CD4-positive, CD25-positive, alpha-beta regulatory T cell (primary cell): ENCODE results near the gene GPR160. TPM values are rescaled to one million over a fixed set of nuclear protein-coding genes. Genes with fewer than 3 reads are reported as not detected.

Experiments
- ATAC-seq, 2 donors: fragments of 150-1000 bp; cut with Tn5 transposase; one replicate each; pipeline ENCODE4 v1.10.0; 2021; ENCODE audit warnings: low read depth in 2 of 2, moderate number of reproducible peaks in 2 of 2, moderate library complexity in 1 of 2
- DNase-seq, 3 donors: peaks; one replicate each; pipeline versions ENCODE4 v3.0.0 to v3.0.0-alpha.2; 2012 to 2022; ENCODE audit warnings: mixed read lengths in 1 of 3
- H3K27ac ChIP-seq: one replicate; pipeline ENCODE4 v1.7.0; 2013; ENCODE audit warnings: mild to moderate bottlenecking, low read length; ENCODE audit not compliant: insufficient read depth, poor library complexity, severe bottlenecking
- H3K27me3 ChIP-seq: one replicate; pipeline ENCODE4 v1.7.0; 2013; ENCODE audit warnings: low read length; ENCODE audit not compliant: control insufficient read depth, insufficient read depth
- H3K36me3 ChIP-seq: one replicate; pipeline ENCODE4 v1.7.0; 2013; ENCODE audit warnings: mild to moderate bottlenecking, low read length, moderate library complexity; ENCODE audit not compliant: control insufficient read depth, insufficient read depth
- H3K4me1 ChIP-seq: 2 replicates; pipeline ENCODE4 v1.7.0; 2013; ENCODE audit warnings: mild to moderate bottlenecking, low read length; ENCODE audit not compliant: insufficient read depth, control insufficient read depth, poor library complexity, severe bottlenecking
- H3K4me3 ChIP-seq: one replicate; pipeline ENCODE4 v1.7.0; 2013; ENCODE audit warnings: low read depth, mild to moderate bottlenecking, low read length, moderate library complexity
- H3K9me3 ChIP-seq, 2 experiments: 1 replicate in 1 of 2; 2 replicates in 1 of 2; pipeline ENCODE4 v1.7.0; 2013; ENCODE audit warnings: low read length in 2 of 2, mild to moderate bottlenecking in 1 of 2, moderate library complexity in 1 of 2; ENCODE audit not compliant: control insufficient read depth in 2 of 2
- H3K27ac Mint-ChIP-seq, 3 donors: one replicate each; pipeline ENCODE4 v1.8.0; 2020 to 2022; ENCODE audit warnings: mild to moderate bottlenecking in 3 of 3, mixed read lengths in 3 of 3, moderate library complexity in 2 of 3
- H3K27me3 Mint-ChIP-seq: one replicate; pipeline ENCODE4 v1.8.0; 2022; ENCODE audit warnings: mild to moderate bottlenecking, mixed read lengths
- H3K36me3 Mint-ChIP-seq: one replicate; pipeline ENCODE4 v1.8.0; 2020; ENCODE audit warnings: mixed read lengths
- H3K4me1 Mint-ChIP-seq, 4 donors: one replicate each; pipeline ENCODE4 v1.8.0; 2020 to 2022; ENCODE audit warnings: mixed read lengths in 4 of 4, mild to moderate bottlenecking in 1 of 4
- H3K4me3 Mint-ChIP-seq, 4 donors: one replicate each; pipeline ENCODE4 v1.8.0; 2020 to 2022; ENCODE audit warnings: mild to moderate bottlenecking in 4 of 4, mixed read lengths in 4 of 4, moderate library complexity in 3 of 4
- H3K9me3 Mint-ChIP-seq, 7 donors: one replicate each; pipeline ENCODE4 v1.8.0; 2020 to 2022; ENCODE audit warnings: mixed read lengths in 7 of 7, mild to moderate bottlenecking in 3 of 7, moderate library complexity in 2 of 7
- polyA plus RNA-seq, 4 donors: library from polyadenylated mRNA; unstranded; fragments of 300-500 nt; fragmentation: Illumina TruSeq; gene quantifications; one replicate each; pipeline ENCODE4 v1.2.3, GENCODE V29; 2021
- total RNA-seq: library from RNA; stranded (reverse); gene quantifications from one replicate; pipeline ENCODE4 v1.2.3, GENCODE V29; 2022

GPR160 gene
- total and polyA plus RNA-seq, 5 donors from 2014 or later: 0.37 to 6.2 (median 3.2) TPM

DNA sequence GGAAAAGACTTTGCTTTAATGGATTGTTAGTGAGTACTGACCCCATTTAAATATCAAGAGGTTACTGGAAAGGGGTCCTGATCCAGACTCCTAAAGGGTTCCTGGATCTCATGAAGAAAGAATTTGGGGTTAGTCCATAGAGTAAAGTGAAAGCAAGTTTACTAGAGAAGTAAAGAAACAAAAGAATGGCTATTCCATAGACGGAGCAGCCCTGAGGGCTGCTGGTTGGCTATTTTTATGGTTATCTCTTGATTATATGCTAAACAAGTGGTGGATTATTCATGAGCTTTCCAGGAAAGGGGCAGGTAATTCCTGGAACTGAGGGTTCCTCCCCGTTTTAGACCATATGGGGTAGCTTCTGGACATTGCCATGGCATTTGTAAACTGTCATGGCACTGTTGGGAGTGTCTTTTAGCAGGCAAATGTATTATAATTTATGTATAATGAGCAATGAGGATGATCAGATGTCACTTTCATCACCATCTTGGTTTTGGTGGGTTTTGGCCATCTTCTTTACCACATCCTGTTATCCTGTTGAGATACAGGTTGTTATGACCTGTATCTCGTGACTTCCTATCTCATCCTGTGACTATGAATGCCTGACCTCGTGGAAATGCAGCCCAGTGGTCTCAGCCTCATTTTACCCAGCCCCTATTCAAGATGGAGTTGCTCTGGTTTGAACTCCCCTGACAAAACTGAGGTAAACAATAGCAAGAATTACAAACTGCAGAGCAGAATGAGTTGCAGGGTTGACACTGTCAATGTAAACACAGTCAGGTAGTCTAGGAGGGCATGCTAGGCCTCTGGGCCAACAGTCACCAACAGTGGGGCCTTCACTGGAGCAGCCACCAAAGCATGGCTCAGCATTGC lies 10.3 kb upstream of the GPR160 start:
- peaks cover 7% of the 10 kb centered on the region for H3K4me1 ChIP-seq
- Mint-ChIP-seq H3K27ac (peak overlapping the region in 2 of 3 donors; percentile 42 to 77), H3K27me3 (peaks cover 20% of the 10 kb centered on the region), H3K4me3 (peak overlapping the region in 3 of 4 donors; percentile 2 to 21 (median 16)), H3K36me3 (no peaks in the 10 kb centered on the region), H3K4me1 (peaks cover 7 to 23% (median 11%) of the 10 kb centered on the region in 4 donors), H3K9me3 (peaks cover 0 to 2% (median 0%) of the 10 kb centered on the region in 7 donors)
- DNase-seq: peak in 2 of 3 donors; percentile 44 to 78
- H3K27me3 ChIP-seq: peaks cover 5% of the 10 kb centered on the region
- no peaks in the 10 kb centered on the region for H3K9me3 ChIP-seq
- H3K4me3 ChIP-seq: no peak overlapping the region
- ATAC-seq: peak in 1 of 2 donors; percentile 53
- H3K27ac ChIP-seq: no peak overlapping the region
- no peaks in the 10 kb centered on the region for H3K36me3 ChIP-seq

DNA sequence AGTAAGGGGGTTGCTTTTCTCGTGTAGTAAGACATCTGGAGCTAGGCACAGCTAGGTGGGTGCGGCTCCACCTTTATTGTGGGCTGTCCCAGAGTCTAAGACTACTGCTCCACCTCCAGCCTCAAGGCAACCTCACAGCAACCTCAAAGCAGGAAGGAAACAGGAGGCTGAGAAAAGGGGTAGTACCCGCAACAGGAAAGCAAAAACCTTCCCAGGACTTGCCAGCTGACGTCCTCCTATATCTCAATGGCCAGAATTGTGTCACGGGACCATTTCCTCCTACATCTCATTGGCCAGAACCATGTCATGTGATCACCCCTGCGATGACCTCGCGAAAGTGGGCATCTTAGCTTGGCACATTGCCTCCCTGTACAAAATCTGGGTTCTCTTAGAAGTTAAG lies 4.3 kb upstream of the GPR160 start:
- no peaks in the 10 kb centered on the region for H3K9me3 ChIP-seq
- no peaks in the 10 kb centered on the region for H3K9me3 Mint-ChIP-seq
- ATAC-seq: peak; percentile 50 to 59
- H3K36me3 ChIP-seq: no peaks in the 10 kb centered on the region
- H3K4me1 Mint-ChIP-seq: peaks cover 0 to 28% (median 22%) of the 10 kb centered on the region in 4 donors
- peaks cover 16% of the 10 kb centered on the region for H3K27me3 Mint-ChIP-seq
- DNase-seq: peak; percentile 11 to 78 (median 57)
- peak overlapping the region in 3 of 4 donors; percentile 59 to 71 (median 66) for H3K4me3 Mint-ChIP-seq
- H3K27ac ChIP-seq: no peak overlapping the region
- peaks cover 2% of the 10 kb centered on the region for H3K27me3 ChIP-seq
- H3K4me1 ChIP-seq: peaks cover 14% of the 10 kb centered on the region
- peak overlapping the region; percentile 46 for H3K4me3 ChIP-seq
- peak overlapping the region in 2 of 3 donors; percentile 57 to 77 for H3K27ac Mint-ChIP-seq
- no peaks in the 10 kb centered on the region for H3K36me3 Mint-ChIP-seq

DNA sequence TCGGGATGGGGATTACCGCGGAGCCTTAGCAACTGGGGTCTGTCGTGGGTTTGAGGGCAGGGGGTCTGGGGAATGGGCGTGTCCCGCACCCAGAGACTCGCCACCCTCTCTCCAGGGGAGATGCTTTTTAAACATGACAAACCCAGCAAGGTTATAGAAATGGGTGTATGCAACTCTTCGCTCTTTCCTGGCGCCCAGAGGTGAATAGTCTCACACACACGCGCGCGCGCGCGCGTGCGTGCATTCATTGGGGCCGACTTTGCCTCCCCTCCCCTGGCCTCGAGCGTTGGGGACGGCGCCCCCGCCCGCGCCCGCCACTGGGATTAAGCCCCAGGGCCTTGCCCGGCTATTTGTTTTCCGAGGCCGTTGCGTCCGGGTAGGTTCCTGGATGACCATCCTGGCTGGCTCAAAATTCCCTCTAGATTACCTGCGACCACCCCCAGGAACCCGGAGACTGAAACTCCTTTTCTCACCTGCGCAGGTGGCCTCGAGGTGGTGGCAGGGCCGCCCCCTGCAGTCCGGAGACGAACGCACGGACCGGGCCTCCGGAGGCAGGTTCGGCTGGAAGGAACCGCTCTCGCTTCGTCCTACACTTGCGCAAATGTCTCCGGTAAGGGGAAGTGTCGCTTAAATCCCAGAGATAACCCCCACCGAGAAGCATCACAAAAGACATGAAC lies 777 bp downstream of the GPR160 start:
- H3K4me3 ChIP-seq: peak overlapping the region; percentile 44
- Mint-ChIP-seq H3K36me3 (no peaks in the 10 kb centered on the region), H3K27ac (peak overlapping the region in 1 of 3 donors; percentile 83), H3K4me1 (peaks cover 0 to 21% (median 11%) of the 10 kb centered on the region in 4 donors), H3K9me3 (no peaks in the 10 kb centered on the region), H3K4me3 (peak overlapping the region; percentile 82 to 93 (median 88)), H3K27me3 (peaks cover 26% of the 10 kb centered on the region)
- no peaks in the 10 kb centered on the region for H3K36me3 ChIP-seq
- peak in 2 of 3 donors; percentile 25 to 38 for DNase-seq
- H3K4me1 ChIP-seq: peaks cover 12% of the 10 kb centered on the region
- H3K27me3 ChIP-seq: no peaks in the 10 kb centered on the region
- H3K9me3 ChIP-seq: no peaks in the 10 kb centered on the region
- no peak overlapping the region for H3K27ac ChIP-seq
- peak; percentile 10 for ATAC-seq

DNA sequence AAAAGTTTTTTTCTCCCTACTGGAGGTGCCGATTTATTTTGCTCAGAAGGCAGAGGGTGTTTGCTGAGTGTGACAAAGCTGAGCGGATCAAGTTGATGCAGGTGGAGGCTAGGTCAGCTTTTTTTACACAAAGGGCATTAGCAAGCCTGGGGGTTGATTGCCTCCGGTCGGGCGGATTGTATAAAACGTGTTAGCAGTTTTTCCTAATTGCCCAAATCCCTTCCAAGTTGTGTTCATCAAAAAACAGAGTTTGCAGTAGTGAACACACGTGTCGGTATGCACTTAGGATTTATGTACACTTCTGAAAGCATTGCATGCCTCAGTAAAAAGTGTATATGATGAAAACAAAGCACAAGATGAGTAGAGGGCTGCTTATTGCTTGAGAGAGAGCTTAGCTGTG lies 2.6 kb downstream of the GPR160 start:
- Mint-ChIP-seq H3K36me3 (no peaks in the 10 kb centered on the region), H3K9me3 (no peaks in the 10 kb centered on the region), H3K27me3 (peaks cover 21% of the 10 kb centered on the region), H3K4me1 (peaks cover 0 to 19% (median 7%) of the 10 kb centered on the region in 4 donors), H3K27ac (no peak overlapping the region), H3K4me3 (no peak overlapping the region)
- Histone ChIP-seq H3K27me3 (no peaks in the 10 kb centered on the region), H3K36me3 (no peaks in the 10 kb centered on the region), H3K4me3 (no peak overlapping the region), H3K27ac (no peak overlapping the region), H3K9me3 (no peaks in the 10 kb centered on the region), H3K4me1 (peaks cover 8% of the 10 kb centered on the region)
- no peak for DNase-seq
- ATAC-seq: no peak

DNA sequence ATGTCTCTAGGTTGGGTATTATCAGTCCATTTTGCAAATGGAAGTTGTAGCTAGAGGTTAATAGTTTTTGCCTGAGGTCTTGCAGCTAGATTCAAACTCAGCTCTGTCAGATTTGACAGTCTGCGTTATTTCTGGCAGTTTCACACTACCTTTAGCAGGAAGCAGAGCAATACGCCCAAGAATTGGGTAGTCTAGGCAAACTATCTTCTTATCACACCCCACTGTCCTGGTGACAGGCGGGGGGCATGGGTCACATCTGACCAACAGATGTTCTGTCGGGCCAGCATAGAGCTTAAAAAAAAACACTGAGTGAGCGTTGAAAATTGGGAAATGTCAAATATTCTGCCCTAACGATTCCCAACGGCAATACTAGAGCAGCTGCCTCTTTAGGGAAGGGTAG lies 5.7 kb downstream of the GPR160 start:
- H3K9me3 ChIP-seq: no peaks in the 10 kb centered on the region
- ATAC-seq: no peak
- no peak overlapping the region for H3K4me3 Mint-ChIP-seq
- no peaks in the 10 kb centered on the region for H3K9me3 Mint-ChIP-seq
- no peak for DNase-seq
- no peak overlapping the region for H3K27ac Mint-ChIP-seq
- no peaks in the 10 kb centered on the region for H3K36me3 ChIP-seq
- peaks cover 0 to 24% (median 8%) of the 10 kb centered on the region in 4 donors for H3K4me1 Mint-ChIP-seq
- peaks cover 20% of the 10 kb centered on the region for H3K27me3 Mint-ChIP-seq
- peaks cover 8% of the 10 kb centered on the region for H3K4me1 ChIP-seq
- H3K27ac ChIP-seq: no peak overlapping the region
- H3K36me3 Mint-ChIP-seq: no peaks in the 10 kb centered on the region
- H3K27me3 ChIP-seq: no peaks in the 10 kb centered on the region
- no peak overlapping the region for H3K4me3 ChIP-seq

DNA sequence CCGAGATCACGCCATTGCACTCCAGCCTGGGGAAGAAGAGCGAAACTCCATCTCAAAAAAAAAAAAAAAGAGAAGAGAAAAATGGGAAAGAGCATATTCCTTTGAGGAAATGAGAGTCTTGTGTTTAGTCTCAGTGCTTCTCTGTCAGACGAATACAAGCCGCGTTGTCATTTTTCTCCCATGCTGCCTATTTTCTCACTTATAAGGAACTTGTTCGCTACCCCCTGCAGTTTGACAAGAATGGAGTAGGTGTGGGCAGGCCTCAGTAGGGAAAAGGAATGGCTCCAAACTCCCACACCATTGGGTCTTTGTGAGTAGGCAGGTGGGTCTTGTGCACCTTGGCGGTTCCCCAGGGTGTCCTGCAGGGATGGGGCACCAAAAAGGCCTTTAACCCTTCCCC lies 6.5 kb downstream of the GPR160 start:
- Histone ChIP-seq H3K4me1 (peaks cover 4% of the 10 kb centered on the region), H3K36me3 (no peaks in the 10 kb centered on the region), H3K9me3 (no peaks in the 10 kb centered on the region), H3K27me3 (no peaks in the 10 kb centered on the region), H3K4me3 (no peak overlapping the region), H3K27ac (no peak overlapping the region)
- peak overlapping the region in 1 of 3 donors; percentile 57 for H3K27ac Mint-ChIP-seq
- no peak overlapping the region for H3K4me3 Mint-ChIP-seq
- H3K9me3 Mint-ChIP-seq: peaks cover 0 to 1% (median 0%) of the 10 kb centered on the region in 7 donors
- H3K36me3 Mint-ChIP-seq: no peaks in the 10 kb centered on the region
- peaks cover 21% of the 10 kb centered on the region for H3K27me3 Mint-ChIP-seq
- ATAC-seq (no peak), DNase-seq (no peak)
- peaks cover 0 to 19% (median 4%) of the 10 kb centered on the region in 4 donors for H3K4me1 Mint-ChIP-seq

DNA sequence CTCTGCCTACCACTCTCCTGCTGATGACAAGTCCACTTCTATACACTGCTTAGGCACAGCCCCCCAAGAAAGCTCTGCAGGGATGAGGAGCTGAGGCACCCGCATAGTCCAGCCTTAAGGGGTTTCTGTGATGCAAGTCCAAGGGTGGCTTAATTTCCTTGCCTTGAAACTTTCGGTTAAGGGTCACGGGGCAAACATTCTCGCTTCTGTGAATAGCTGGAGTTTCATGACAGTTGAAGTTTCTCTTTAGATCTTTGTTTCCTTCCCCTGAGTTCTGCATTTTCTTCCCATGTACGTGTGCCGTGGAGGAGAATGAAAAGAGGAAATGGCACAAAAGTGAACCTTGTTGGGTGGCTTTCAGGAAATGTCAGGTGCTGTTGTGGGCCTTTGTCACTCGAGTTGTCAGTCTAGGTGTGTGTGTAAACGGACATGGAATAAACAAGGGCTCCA lies 7.0 kb downstream of the GPR160 start:
- H3K9me3 ChIP-seq: no peaks in the 10 kb centered on the region
- ATAC-seq (no peak), DNase-seq (peak in 1 of 3 donors; percentile 16)
- H3K4me3 ChIP-seq: no peak overlapping the region
- H3K27ac Mint-ChIP-seq: peak overlapping the region in 2 of 3 donors; percentile 35 to 57
- H3K27me3 ChIP-seq: no peaks in the 10 kb centered on the region
- no peaks in the 10 kb centered on the region for H3K36me3 Mint-ChIP-seq
- H3K36me3 ChIP-seq: no peaks in the 10 kb centered on the region
- H3K27ac ChIP-seq: no peak overlapping the region
- H3K27me3 Mint-ChIP-seq: peaks cover 19% of the 10 kb centered on the region
- H3K4me3 Mint-ChIP-seq: no peak overlapping the region
- peaks cover 0 to 19% (median 4%) of the 10 kb centered on the region in 4 donors for H3K4me1 Mint-ChIP-seq
- H3K9me3 Mint-ChIP-seq: peaks cover 0 to 1% (median 0%) of the 10 kb centered on the region in 7 donors
- peaks cover 4% of the 10 kb centered on the region for H3K4me1 ChIP-seq
